Pulmonary artery endothelial cell (primary cell): Measurements from ENCODE around the gene KRT23. TPM values are rescaled to one million over a fixed set of nuclear protein-coding genes. Genes with fewer than 3 reads are reported as not detected.
"Not testable (repeated sequence)": the region's sequence is repeated elsewhere in the genome, so short reads cannot be mapped to it uniquely, and the experiment has no call there.

Source experiments
- DNase-seq: peaks from one replicate; pipeline ENCODE4 v3.0.0-alpha.2; 2011; ENCODE audit warnings: low read depth, low spot score
- total RNA-seq: library from RNA; depleted of rRNA; stranded (reverse); fragments of >200 nt; gene quantifications from 2 replicates; pipeline ENCODE4 v1.2.3, GENCODE V29; 2014

KRT23 gene
- total RNA-seq, 1 donor from 2014 or later: not detected

- no peak for DNase-seq
Observed at GRCh38 chr17:40950176-40950575, 12.7 kb upstream of the KRT23 start.

GRCh38 chr17:40949418-40949817 lies 12.0 kb upstream of the KRT23 start:
- DNase-seq: no peak

GRCh38 chr17:40947929-40948328 lies 10.5 kb upstream of the KRT23 start:
- no peak for DNase-seq

DNA sequence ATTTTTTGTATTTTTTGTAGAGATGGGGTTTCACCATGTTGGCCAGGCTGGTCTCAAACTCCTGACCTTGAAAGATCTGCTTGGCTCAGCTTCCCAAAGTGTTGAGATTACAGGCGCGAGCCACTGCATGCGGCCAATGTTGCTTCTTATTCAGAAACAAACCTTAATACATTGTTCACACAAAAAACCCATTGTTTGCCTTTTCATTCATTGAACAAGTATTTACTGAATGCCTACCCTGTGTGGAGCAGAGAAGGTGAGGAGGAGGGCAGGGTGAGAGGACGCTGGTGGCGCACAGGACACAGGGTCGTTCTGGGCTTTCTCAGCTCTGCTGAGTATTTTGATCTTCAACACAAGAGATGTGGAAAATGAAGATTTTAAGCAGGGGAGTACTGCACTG lies 8.0 kb upstream of the KRT23 start:
- DNase-seq: no peak

DNA sequence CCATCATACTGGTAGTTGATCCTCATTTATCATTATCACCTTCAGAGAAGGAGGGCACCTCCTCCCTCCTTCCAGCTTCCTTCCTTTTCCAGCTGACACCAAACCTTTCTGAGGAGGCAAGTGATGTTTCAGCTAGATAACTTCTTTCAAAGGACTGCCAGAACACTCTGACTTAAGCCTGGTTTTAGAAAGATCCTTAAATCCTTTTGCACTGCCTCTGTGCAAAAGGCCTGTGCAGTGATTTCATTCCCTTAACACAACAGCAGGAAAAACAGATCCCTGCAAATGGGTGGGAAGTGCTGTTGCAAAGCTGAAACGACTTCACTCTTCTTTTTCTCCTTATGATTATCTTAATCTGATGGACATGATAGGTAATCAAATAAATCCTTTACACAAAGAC lies 7.1 kb upstream of the KRT23 start:
- no peak for DNase-seq

DNA sequence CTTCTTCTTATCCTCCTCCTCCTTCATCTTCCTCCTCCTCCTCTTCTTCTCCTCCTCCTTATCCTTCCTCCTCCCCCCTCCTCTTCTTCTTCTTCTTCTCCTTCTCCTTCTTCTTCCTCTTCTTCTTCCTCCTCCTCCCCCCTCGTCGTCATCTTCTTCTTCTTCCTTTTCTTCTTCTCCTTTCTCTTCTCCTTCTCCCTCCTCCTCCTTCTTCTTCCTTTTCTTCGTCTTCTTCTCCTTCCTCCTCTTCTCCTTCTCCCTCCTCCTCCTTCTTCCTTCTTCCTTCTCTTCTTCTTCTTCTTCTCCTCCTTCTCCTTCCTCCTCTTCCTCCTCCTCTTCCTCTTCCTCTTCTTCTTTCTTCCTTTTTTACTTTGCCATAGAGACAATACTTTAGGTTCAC lies 5.1 kb upstream of the KRT23 start:
- no peak for DNase-seq

DNA sequence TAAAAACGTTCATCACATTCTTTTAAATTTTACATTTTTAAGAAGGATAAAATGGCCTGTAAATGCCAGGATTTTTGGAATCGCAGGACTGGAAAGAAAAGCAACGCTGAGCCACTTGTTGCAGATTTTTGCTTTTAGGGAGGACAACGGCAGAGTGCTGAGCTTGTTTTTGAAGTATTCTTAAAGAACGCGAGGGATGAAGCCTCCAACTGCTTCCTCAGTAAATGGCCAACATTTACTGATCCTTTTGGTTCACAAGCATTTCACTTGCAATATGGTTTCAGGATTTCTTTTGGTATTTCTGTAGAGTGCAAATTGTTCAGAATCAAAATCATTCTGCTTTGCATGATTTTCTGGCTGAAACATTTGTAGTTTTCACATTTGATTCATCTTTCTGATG lies 2.8 kb upstream of the KRT23 start:
- DNase-seq: no peak

DNA sequence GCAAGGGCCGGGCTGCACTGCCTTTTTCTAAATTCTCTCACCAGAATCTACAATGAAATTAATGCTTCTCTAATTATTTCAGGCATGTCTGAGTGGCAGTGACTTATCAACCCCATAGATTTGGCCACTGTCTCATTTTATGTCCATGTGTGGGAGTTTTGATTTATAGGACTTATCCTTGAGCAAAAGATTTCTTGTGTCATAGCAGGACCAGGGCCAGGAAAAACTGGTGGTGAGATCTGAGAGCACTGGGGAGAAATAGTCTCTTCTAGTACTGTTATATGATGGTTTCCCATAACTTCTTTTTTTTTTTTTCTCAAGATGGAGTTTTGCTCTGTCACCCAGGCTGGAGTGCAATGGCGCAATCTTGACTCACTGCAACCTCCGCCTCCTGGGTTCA lies 1.5 kb upstream of the KRT23 start:
- DNase-seq: no peak

- DNase-seq: no peak
Observed at GRCh38 chr17:40936976-40937375, 470 bp downstream of the KRT23 start.

- no peak for DNase-seq
Observed at GRCh38 chr17:40936437-40936971, 942 bp downstream of the KRT23 start.

GRCh38 chr17:40935624-40936023 lies 1.8 kb downstream of the KRT23 start:
- DNase-seq: no peak

GRCh38 chr17:40932608-40933007 lies 4.8 kb downstream of the KRT23 start:
- DNase-seq: no peak

- no peak for DNase-seq
Observed at GRCh38 chr17:40931311-40931710, 6.1 kb downstream of the KRT23 start.

DNA sequence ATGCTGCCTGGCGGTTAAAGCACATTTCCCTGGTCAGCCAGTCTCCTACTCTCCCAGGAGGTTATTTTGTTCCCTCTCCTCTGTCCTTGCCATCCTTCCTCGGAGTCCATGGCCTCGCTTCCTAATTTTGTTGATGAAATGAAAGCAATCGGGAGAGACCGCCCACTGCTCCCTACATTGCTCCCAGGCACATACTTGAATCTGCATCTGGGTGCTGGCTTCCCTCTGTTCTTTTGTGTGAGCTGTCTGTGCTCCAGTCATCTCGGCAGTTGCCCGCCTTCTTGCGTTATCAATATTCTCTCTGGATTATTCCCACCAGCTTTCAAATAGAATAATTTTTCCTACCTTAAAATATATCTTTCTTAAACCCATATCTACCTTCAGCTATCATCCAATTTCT lies 11.1 kb downstream of the KRT23 start:
- no peak for DNase-seq

- DNase-seq: peak; percentile 47
Observed at GRCh38 chr17:40922239-40922638, 15.2 kb downstream of the KRT23 start.

DNA sequence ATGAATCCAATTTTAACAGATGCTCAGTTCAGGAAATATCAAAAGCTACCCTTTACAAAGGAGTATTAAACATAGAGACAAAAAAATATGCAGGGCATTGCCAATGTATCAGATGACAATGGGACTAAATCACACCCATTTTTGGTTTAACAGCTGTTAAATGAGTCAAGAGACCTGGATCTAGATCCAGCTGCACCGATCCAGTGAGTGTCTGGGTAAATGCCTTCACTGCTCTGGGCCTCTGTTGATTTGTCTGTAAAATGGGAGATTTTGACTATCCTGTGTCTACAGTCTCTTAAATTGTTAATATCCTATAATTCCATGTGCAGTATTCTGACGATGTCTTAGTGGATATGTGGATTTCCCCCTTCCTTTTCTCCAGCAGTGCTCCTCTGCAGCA lies 16.4 kb downstream of the KRT23 start:
- DNase-seq: no peak

DNA sequence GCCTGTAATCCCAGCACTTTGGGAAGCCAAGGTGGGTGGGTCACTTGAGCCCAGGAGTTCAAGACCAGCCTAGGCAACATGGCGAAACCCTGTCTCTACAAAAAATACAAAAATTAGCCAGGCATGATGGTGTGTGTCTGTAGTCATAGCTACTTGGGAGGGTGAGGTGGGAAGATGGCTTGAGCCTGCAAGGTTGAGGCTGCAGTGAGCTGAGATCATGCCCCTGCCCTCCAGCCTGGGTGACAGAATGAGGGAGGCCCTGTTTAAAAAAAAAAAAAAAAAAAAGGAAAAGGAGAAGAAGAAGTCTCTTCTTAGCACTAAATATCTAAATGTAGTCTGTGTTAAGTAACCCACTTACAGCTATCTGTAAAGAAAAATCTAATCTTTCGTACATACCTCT lies 20.3 kb downstream of the KRT23 start:
- not testable (repeated sequence) for DNase-seq

GRCh38 chr17:40916366-40916765 lies 21.1 kb downstream of the KRT23 start:
- no peak for DNase-seq

GRCh38 chr17:40915721-40916256 lies 21.7 kb downstream of the KRT23 start:
- no peak for DNase-seq

- DNase-seq: no peak
Observed at GRCh38 chr17:40915199-40915661, 22.2 kb downstream of the KRT23 start.

DNA sequence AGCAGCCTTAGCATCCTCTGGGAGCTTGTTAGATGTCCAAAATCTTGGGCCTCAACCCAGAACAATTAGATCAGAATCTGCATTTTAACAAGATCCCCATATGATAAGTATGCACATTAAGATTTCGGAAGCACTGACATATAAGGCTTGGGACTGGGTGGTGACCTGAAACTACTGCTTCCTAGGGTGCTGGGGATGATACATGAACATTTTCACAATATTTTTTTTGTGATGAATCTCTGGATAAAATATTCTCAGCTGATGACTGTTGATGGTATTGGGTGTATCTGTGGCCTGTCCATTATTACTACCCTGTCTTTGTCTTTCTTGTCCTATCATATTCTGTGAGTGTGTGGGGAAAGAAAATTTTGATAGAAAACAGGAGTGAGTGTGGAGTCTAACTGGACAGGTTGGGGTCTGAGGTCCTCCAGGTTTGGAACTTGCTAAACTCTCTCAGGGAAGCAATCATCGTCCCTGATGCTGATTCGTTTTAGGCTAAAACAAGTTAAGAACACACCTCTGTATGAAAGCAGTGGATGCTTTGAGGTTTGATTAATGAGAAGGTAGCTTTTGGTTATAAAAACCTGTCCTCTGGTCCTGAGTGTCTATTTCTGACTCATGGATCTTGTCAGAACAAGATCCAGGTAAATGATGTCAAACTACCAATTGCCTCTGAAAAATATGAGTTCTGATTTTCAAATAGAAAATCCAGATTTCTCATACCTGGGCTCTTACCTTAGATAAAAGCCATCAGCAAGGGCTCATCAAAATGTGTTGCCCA lies 23.2 kb downstream of the KRT23 start:
- no peak for DNase-seq

GRCh38 chr17:40912486-40913210 lies 24.8 kb downstream of the KRT23 start:
- no peak for DNase-seq
